DOHH2 (cell line): ENCODE results near the gene CHRM5.

Experiments
- CTCF ChIP-seq: fragments of 200-600 bp; sonication (generic); IDR thresholded peaks from one replicate; pipeline ENCODE4 v1.5.1; 2014; ENCODE audit warnings: antibody characterized with exemption, mild to moderate bottlenecking, low read depth, low read length; ENCODE audit not compliant: poor library complexity, severe bottlenecking
- EZH2phosphoT487 ChIP-seq: fragments of 200-600 bp; sonication (generic); IDR thresholded peaks from 2 replicates; pipeline ENCODE4 v1.6.1; 2017; ENCODE audit warnings: borderline replicate concordance, mild to moderate bottlenecking, antibody characterized with exemption, low read length, moderate library complexity, mixed read lengths

- TF ChIP-seq CTCF (no peak), EZH2phosphoT487 (no peak)
Measured at GRCh38 chr15:34059946-34060345, 91.6 kb downstream of the CHRM5 start.
